HT-29 (cell line): ENCODE data around the gene COPB2. TPM values are rescaled to one million over a fixed set of nuclear protein-coding genes. Genes with fewer than 3 reads are reported as not detected.
"Not testable (repeated sequence)": the region's sequence is repeated elsewhere in the genome, so short reads cannot be mapped to it uniquely, and the experiment has no call there.

Experiments used
- DNase-seq: peaks from one replicate; pipeline ENCODE4 v3.0.0-alpha.2; 2015; ENCODE audit warnings: low spot score
- total RNA-seq: library from RNA; depleted of rRNA; stranded (reverse); fragments of >200 nt; shearing (Covaris generic); gene quantifications from 2 replicates; pipeline ENCODE4 v1.2.3, GENCODE V29; 2014

COPB2 gene
- total RNA-seq, 1 experiment from 2014 or later: 52.3 TPM

DNA sequence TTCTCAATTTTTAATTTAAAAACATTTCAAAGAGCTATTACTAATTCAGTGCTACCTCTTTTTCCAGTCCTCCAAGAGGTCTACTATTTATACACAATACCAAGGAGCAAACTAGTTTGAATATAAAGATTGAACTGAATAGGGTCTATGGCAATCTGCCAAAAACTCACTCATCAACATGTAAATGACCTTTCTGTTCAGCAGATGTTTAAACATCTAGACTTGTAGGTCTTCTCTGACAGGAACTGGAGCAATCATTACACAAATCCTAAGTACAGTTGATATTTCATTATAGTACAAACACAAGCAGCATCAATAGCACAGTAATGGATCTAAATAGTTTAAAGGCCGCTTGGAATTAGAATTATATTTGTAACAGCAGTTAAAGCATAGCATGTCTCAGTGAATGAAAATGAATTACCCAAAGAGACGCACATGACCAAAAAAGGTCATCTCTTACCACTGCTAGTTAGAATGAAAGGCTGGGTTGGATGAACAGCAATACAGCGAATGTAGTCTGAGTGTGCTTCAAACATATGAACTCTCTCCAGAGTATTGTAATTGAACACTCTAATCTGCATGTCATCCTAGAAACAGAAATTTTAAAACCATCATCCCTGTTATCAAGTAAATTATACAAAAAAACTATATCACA, 10.7 kb downstream of the COPB2 start:
- no peak for DNase-seq

- no peak for DNase-seq
These were observed 12.1 kb downstream of the COPB2 start for GRCh38 chr3:139377378-139377777.

GRCh38 chr3:139374099-139374498, 15.3 kb downstream of the COPB2 start:
- no peak for DNase-seq

DNA sequence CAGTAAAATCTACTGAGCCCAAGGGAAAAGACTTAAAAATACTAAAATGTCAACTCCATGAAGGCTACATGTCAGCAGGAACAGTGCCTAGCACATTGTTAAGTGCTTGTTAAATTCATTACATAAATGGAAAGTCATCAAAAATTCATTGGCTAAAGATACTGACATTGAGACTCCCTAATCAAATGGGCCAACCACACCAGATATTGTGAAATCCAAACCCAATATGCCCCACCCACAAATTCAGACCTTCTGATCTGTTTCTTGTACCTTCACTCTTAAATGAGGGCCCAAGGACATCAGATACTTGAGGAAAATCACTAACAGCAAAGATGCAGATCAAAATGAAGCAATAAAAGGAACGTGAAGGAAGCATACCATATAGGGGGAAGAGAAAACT, 24.9 kb downstream of the COPB2 start:
- DNase-seq: no peak

DNA sequence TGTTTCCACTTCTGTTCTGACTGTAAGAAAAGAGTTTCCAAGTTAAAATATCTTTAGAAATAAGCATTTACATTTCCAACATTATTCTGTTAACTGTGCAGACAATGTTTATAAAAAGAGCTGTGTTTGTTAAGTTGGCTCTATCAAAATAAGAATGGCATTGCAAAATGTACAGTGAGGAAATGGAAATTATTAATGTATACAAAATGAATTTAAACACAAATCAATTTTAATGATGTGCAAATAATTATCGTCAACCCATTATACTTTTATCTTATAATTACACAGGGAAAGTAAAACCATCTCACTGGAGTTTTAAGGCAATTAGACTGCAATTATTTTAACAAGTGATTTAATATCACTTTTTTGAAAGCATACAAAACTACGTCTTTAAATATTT, 28.2 kb downstream of the COPB2 start:
- DNase-seq: no peak

- DNase-seq: no peak
These were observed 30.4 kb downstream of the COPB2 start for GRCh38 chr3:139358841-139359562.

- no peak for DNase-seq
These were observed 31.5 kb downstream of the COPB2 start for GRCh38 chr3:139357899-139358298.

DNA sequence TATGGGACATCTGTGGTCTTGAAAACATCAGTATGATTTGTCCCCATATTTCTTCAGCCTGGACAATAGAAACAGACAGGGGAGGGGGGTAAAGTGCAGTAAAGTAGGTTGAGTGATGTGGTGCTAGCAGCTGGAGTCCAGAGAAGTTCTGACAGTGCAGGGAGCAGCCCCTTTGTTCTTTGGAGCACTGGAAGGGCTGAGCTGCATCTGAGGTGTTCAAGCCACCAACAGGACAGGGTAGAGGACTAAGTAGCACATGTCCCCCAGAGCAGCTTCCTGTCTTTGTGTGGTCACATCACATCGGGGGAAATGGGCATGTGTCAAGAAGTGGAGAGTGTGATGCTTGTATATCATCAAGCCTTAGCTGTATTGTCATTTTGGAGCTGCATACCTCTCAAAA, 33.6 kb downstream of the COPB2 start:
- DNase-seq: no peak

- DNase-seq: no peak
These were observed 34.0 kb downstream of the COPB2 start for GRCh38 chr3:139355476-139355875.

- DNase-seq: no peak
These were observed 34.8 kb downstream of the COPB2 start for GRCh38 chr3:139354661-139355060.

DNA sequence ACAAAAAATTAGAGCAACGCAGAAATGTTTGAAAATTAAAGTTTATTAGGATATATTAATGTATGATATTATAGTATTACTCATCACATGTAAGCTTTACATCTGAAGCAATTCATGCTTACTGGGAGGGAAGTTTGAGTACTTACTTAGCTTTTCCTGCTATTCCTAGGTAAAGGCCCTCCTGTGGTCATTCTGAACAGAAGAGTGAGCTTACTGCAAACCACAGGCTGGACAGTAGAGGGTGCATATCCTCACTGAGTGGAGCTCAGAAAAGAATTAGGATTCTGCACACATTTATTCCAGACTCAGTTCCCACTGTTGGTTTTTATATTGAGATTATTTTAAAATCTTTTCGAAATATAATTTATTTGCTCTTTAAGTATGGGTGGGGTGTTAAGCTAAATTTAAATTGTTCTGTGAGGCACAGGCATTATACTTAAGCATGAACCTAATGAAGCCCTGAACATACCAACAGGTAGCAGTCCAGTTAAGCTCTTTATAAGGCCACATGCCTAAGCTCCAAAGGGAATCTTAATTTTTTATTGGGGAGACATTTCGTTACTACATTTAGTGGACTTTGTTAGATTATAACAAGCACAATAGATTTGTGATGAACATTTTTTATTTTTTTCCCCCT, 35.4 kb downstream of the COPB2 start:
- peak; percentile 67 for DNase-seq

DNA sequence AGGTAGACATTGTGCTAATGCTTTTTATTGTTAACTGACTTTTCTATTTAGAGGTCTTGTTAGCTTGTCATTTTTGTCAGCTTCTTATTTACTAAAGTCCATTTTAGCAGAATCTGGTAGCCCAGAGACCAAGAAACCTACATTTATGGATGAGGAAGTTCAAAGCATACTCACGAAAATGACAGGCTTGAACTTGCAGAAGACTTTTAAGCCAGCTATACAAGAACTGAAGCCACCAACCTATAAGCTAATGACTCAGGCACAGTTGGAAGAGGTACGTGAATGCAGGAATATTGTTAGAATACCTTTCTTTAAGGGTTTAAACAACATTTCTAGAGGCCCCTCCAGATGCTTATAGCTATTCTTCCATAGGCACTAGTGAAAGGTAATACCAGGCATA, 42.7 kb downstream of the COPB2 start:
- DNase-seq: no peak

DNA sequence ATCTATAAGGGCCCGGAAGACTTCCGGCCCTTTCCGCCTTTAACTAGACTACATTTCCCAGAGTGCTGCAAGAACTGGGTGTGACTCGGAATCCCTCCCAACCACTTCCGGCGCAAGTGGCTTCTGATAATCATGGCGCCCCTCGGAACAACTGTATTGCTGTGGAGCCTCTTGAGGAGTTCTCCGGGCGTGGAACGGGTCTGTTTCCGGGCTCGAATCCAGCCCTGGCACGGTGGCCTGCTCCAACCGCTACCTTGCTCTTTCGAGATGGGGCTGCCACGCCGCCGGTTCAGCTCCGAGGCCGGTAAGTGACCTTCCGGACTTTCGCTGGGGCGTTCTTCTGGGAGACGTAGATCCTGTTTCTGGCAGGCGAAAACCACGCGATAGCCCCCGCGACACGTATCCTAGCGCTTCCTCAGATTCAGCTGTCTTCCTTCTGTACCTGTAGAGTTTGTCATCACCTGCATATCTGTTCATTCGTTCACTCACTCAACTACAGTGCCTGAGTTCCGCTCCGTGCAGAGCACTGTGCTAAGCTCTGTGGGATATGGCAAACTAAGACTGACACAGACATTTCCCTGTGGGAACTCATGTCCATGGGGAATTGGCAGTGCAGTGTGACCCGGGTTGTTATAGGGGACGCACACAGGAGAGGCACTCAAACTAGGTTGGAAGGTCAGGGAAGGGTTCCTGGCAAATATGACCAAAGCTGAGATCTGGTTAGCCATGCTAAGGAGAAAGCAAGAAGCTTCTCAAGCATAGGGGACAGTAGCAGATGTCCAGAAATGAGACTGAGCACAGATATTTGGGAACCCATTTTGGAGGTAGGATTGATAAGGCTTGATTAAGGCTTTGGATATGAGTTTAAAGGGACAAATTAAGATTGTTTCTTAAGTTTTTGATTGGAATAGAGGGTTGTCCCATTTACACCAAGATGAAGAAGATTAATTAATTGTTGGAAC, 45.3 kb downstream of the COPB2 start, which contains the start of gene MRPS22:
Gene MRPS22, plus strand, starts transcription at position 126 of the 962 bp plus-strand sequence. Its CDS starts 7 bp downstream, at position 133.
- DNase-seq: peak; percentile 89

DNA sequence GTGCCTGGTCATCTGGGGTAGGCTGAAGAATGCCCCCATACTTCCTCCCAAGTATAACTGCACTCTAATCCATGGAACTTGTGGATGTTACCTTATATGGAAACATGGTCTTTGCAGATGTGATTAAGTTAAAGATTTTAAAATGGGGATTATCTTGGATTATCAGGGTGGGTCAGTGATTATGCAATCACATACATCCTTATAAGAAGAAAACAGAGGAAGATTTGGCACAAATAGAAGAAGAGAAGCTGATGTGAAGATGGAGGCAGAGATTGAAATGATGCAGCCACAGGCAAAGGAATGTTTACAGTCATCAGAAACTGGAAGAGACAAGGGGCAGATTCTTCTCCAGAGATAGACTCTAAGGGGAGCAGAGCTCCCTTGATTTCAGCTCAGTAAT, 47.4 kb downstream of the COPB2 start:
- DNase-seq: no peak

GRCh38 chr3:139340784-139341183, 48.7 kb downstream of the COPB2 start:
- DNase-seq: no peak

- no peak for DNase-seq
These were observed 50.1 kb downstream of the COPB2 start for GRCh38 chr3:139339219-139339906.

DNA sequence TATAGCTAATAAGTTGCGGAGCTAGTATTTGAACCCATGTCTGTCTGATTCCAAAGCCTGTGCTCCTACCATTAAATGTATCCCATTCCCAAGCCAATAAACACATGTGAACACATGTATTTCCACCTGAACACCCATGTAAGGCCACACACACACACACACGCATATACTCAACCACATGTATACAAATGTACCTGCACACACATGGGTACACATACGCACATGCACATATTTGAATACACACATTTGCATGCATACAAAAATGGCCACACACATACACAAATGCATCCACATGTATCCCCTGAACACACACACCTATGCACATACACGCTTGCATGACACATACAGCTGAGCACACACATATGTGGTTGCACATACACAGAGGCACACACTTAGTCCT, 51.0 kb downstream of the COPB2 start:
- DNase-seq: no peak

DNA sequence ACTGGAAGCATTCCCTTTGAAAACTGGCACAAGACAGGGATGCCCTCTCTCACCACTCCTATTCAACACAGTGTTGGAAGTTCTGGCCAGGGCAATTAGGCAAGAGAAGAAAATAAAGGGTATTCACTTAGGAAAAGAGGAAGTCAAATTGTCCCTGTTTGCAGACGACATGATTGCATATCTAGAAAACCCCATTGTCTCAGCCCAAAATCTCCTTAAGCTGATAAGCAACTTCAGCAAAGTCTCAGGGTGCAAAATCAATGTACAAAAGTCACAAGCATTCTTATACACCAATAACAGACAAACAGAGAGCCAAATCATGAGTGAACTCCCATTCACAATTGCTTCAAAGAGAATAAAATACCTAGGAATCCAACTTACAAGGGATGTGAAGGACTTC, 54.8 kb downstream of the COPB2 start:
- not testable (repeated sequence) for DNase-seq

GRCh38 chr3:139332092-139332491, 57.4 kb downstream of the COPB2 start:
- DNase-seq: no peak

DNA sequence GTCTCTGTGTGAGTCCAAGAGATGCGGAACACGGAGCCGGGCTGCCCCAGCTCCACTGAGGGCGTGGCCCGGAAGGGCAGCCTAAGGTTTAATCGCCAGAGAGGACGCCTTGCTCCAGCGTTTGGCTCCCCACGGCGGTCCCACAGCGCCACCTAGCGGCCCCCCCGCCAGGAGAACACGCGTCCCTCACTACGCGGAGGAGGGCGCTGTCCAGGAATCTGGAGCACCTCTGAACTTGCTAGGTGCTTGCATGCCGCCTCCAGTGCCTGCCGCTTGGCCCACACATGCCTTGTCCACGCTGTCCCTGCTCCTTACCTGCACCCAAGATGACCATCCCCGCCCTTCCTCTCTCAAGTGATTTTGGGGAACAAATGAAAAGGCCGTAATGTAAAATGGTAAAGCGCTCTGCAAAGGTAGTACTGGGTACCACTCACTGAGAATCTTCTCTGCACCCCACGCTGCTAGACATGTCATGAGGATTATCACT, 60.0 kb downstream of the COPB2 start:
- peak; percentile 89 for DNase-seq

GRCh38 chr3:139328356-139328755, 61.1 kb downstream of the COPB2 start:
- DNase-seq: no peak
